ENCODE results near the gene SGMS1. TPM values are rescaled to one million over a fixed set of nuclear protein-coding genes. Genes with fewer than 3 reads are reported as not detected.

The SGMS1 gene
- total RNA-seq, 1 donor from 2014 or later = 25.0 TPM

- TF ChIP-seq, protein P1, sequence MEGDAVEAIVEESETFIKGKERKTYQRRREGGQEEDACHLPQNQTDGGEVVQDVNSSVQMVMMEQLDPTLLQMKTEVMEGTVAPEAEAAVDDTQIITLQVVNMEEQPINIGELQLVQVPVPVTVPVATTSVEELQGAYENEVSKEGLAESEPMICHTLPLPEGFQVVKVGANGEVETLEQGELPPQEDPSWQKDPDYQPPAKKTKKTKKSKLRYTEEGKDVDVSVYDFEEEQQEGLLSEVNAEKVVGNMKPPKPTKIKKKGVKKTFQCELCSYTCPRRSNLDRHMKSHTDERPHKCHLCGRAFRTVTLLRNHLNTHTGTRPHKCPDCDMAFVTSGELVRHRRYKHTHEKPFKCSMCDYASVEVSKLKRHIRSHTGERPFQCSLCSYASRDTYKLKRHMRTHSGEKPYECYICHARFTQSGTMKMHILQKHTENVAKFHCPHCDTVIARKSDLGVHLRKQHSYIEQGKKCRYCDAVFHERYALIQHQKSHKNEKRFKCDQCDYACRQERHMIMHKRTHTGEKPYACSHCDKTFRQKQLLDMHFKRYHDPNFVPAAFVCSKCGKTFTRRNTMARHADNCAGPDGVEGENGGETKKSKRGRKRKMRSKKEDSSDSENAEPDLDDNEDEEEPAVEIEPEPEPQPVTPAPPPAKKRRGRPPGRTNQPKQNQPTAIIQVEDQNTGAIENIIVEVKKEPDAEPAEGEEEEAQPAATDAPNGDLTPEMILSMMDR (IDR thresholded peaks at IDR 0.05; ENCODE audit: unreplicated experiment) = no peak
- H3K4me1 Mint-ChIP-seq (ENCODE audit: low read depth) = peaks cover 6% of the 10 kb centered on the region
- H3K4me3 Mint-ChIP-seq (ENCODE audit: low read depth) = no peak overlapping the region
- no peak for DNase-seq (ENCODE audit: low spot score, unreplicated experiment)
- no peak overlapping the region for H3K27ac Mint-ChIP-seq
- no peaks in the 10 kb centered on the region for H3K9me3 Mint-ChIP-seq (ENCODE audit: low read depth)
- H3K27me3 Mint-ChIP-seq = no peaks in the 10 kb centered on the region
- peaks cover 1% of the 10 kb centered on the region for H3K36me3 Mint-ChIP-seq (ENCODE audit: insufficient read depth)
Measured at GRCh38 chr10:50390302-50390701, 233.5 kb downstream of the SGMS1 start.

- Mint-ChIP-seq H3K4me1 (ENCODE audit: low read depth) (peaks cover 6% of the 10 kb centered on the region), H3K27me3 (no peaks in the 10 kb centered on the region), H3K9me3 (ENCODE audit: low read depth) (no peaks in the 10 kb centered on the region), H3K36me3 (ENCODE audit: insufficient read depth) (peaks cover 1% of the 10 kb centered on the region), H3K4me3 (ENCODE audit: low read depth) (no peak overlapping the region), H3K27ac (no peak overlapping the region)
- TF ChIP-seq, protein P1 (IDR thresholded peaks at IDR 0.05; ENCODE audit: unreplicated experiment) = no peak
- DNase-seq (ENCODE audit: low spot score, unreplicated experiment) = no peak
Measured at GRCh38 chr10:50388181-50388580, 235.6 kb downstream of the SGMS1 start.

DNA sequence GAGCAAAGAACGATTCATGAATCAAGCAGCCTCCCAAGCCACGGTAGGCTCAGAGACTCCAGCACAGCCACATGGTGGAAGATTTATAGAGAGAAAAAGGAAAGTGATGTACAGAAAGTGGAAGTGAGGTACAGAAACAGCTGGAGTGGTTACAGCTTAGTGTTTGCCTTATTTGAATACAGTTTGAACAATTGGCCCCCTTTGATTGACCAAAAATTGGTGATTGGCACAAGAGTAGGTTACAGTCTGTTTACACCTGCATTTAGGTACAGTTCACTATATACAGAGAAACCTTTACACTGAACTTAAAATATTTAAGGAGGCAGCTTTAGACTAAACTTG, 236.1 kb downstream of the SGMS1 start:
- peaks cover 1% of the 10 kb centered on the region for H3K36me3 Mint-ChIP-seq (ENCODE audit: insufficient read depth)
- peaks cover 6% of the 10 kb centered on the region for H3K4me1 Mint-ChIP-seq (ENCODE audit: low read depth)
- no peak for DNase-seq (ENCODE audit: low spot score, unreplicated experiment)
- TF ChIP-seq, protein P1 (IDR thresholded peaks at IDR 0.05; ENCODE audit: unreplicated experiment) = no peak
- H3K4me3 Mint-ChIP-seq (ENCODE audit: low read depth) = no peak overlapping the region
- no peaks in the 10 kb centered on the region for H3K27me3 Mint-ChIP-seq
- H3K27ac Mint-ChIP-seq = no peak overlapping the region
- no peaks in the 10 kb centered on the region for H3K9me3 Mint-ChIP-seq (ENCODE audit: low read depth)

DNA sequence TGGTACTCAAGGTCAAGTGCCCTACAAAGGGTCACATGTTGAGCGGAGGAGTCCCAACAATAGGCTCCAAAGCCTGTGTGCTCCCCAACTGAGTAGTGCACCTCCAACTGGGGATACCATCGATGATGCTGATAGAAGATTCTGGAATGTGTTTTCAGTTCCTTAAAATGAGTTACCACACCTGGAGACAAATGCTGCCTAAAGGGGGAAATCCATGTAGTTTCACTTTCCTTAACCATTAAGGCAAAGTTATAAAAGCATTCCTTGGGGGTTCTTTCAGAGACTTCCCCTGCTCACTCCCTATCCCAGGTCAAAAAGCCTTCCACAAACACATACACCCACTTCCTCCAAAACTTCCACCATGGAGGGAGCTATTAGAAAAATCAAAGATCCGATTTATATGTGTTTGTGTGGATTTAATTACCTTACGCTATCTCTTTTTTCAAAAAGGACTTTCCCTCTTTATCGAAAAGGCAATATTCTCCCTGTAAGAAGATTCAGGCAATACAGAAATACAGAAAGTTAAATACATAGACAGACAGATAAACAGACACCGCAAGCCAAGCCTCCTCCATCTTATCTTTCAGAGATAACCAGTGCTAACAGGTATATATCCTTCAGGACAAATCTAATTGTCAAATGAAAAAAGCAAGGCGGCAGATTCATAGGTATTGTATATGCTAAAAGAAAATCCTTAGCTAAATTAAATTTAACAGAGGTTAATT, 236.6 kb downstream of the SGMS1 start:
- Mint-ChIP-seq H3K4me1 (ENCODE audit: low read depth) (peaks cover 6% of the 10 kb centered on the region), H3K9me3 (ENCODE audit: low read depth) (no peaks in the 10 kb centered on the region), H3K36me3 (ENCODE audit: insufficient read depth) (peaks cover 1% of the 10 kb centered on the region), H3K4me3 (ENCODE audit: low read depth) (no peak overlapping the region), H3K27ac (no peak overlapping the region), H3K27me3 (no peaks in the 10 kb centered on the region)
- TF ChIP-seq, protein P1 (IDR thresholded peaks at IDR 0.05; ENCODE audit: unreplicated experiment) = no peak
- no peak for DNase-seq (ENCODE audit: low spot score, unreplicated experiment)

GRCh38 chr10:50385624-50386023, 238.1 kb downstream of the SGMS1 start:
- H3K36me3 Mint-ChIP-seq (ENCODE audit: insufficient read depth) = no peaks in the 10 kb centered on the region
- H3K4me3 Mint-ChIP-seq (ENCODE audit: low read depth) = no peak overlapping the region
- TF ChIP-seq, protein P1 (IDR thresholded peaks at IDR 0.05; ENCODE audit: unreplicated experiment) = no peak

More at GRCh38 chr10:50385624-50386023, 238.1 kb downstream of the SGMS1 start:
- Mint-ChIP-seq H3K9me3 (ENCODE audit: low read depth) (no peaks in the 10 kb centered on the region), H3K4me1 (ENCODE audit: low read depth) (peaks cover 6% of the 10 kb centered on the region), H3K27me3 (no peaks in the 10 kb centered on the region), H3K27ac (no peak overlapping the region)
- no peak for DNase-seq (ENCODE audit: low spot score, unreplicated experiment)

Data from progenitor cell of endocrine pancreas (in vitro differentiated cells).